ENCODE results near the gene TENM4.

TENM4 gene

DNA sequence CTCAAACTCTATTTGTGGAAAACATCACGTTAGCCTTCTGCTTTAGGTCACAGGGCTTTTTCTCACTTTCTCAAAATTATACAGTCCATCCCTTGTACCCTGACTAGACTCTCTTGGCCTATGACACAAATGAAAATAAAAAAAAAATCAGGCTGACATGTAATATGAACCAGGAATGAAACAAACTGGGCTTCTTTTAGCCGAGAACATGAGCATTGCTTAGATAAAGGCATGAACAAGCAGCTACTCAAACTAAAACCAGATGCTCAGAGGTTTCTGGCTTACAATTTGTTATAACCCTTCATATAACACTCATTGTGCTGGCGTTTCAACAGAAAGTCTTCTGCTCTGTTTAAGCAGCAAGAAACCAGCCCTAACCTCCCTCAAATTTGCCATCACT, 600.6 kb downstream of the TENM4 start:
- TF ChIP-seq, protein P1, sequence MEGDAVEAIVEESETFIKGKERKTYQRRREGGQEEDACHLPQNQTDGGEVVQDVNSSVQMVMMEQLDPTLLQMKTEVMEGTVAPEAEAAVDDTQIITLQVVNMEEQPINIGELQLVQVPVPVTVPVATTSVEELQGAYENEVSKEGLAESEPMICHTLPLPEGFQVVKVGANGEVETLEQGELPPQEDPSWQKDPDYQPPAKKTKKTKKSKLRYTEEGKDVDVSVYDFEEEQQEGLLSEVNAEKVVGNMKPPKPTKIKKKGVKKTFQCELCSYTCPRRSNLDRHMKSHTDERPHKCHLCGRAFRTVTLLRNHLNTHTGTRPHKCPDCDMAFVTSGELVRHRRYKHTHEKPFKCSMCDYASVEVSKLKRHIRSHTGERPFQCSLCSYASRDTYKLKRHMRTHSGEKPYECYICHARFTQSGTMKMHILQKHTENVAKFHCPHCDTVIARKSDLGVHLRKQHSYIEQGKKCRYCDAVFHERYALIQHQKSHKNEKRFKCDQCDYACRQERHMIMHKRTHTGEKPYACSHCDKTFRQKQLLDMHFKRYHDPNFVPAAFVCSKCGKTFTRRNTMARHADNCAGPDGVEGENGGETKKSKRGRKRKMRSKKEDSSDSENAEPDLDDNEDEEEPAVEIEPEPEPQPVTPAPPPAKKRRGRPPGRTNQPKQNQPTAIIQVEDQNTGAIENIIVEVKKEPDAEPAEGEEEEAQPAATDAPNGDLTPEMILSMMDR (IDR thresholded peaks at IDR 0.05; ENCODE audit: low read depth, low read length): no peak
- DNase-seq (ENCODE audit: extremely low read depth, low read depth): peak; percentile 77

DNA sequence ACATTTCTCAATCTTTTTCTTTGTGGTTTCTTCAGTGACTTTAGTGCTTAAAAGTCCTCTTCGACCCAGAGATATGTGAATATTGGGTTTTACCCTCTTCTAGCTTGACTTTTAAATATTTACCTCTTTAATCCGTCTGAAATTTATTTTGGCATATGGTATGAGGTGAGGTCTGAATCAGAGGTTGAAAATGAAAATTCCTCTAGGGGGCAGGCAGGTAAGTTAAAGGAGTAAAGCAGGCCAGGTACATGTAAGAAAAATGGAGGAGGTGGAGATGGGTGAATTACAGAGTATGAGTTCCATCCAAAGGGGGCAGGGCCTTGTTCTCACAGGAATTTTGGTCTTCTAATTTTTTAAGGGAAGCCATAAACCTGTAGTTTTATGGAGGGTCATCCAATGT, 602.4 kb downstream of the TENM4 start:
- TF ChIP-seq, protein P1 (IDR thresholded peaks at IDR 0.05; ENCODE audit: low read depth, low read length): no peak
- DNase-seq (ENCODE audit: extremely low read depth, low read depth): no peak

DNA sequence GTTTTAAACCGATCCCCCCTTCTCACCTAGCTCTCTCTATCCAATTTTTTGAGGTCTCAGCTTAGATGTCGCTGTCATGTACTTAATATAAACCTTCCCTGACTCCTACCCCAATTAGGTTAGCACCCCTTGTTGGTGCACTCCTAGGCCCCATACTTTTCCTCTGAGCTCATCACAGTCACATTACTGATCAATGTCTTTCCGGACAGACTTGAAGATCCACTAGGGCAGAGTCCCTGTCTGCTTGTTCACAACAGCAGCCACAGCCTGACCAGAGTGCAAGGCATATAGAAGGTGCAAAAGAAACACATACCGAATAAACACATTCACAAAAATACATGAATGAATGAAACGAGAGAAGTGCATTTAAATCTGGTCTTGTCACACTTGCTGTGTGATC, 605.2 kb downstream of the TENM4 start:
- no peak for DNase-seq (ENCODE audit: extremely low read depth, low read depth)
- TF ChIP-seq, protein P1 (IDR thresholded peaks at IDR 0.05; ENCODE audit: low read depth, low read length): no peak

- TF ChIP-seq, protein P1 (IDR thresholded peaks at IDR 0.05; ENCODE audit: low read depth, low read length): no peak
- no peak for DNase-seq (ENCODE audit: extremely low read depth, low read depth)
Observed at GRCh38 chr11:78834886-78835285, 605.9 kb downstream of the TENM4 start.

- TF ChIP-seq, protein P1 (IDR thresholded peaks at IDR 0.05; ENCODE audit: low read depth, low read length): no peak
- no peak for DNase-seq (ENCODE audit: extremely low read depth, low read depth)
Observed at GRCh38 chr11:78833237-78833636, 607.6 kb downstream of the TENM4 start.

- no peak for DNase-seq (ENCODE audit: extremely low read depth, low read depth)
- TF ChIP-seq, protein P1 (IDR thresholded peaks at IDR 0.05; ENCODE audit: low read depth, low read length): peak; percentile 28
Observed at GRCh38 chr11:78832226-78832947, 608.4 kb downstream of the TENM4 start.

DNA sequence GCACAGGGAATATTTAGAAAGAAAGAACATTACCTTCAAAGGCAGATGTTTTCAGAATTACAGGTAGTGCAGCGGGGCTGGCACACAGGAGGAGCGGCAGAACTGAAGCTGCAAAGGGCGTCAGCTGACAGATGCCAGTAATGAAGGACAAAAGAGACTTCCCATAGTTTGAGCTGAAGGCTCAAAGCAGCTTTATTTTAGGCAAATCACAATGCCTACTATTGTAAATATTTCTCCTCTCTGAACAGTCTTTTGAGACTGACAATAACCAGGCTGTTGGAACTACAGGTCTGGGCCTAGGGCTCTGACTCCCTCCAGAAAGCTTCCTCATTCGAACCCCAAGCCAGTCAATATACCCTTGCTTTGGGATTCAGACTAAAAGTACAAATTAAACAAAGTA, 609.3 kb downstream of the TENM4 start:
- TF ChIP-seq, protein P1 (IDR thresholded peaks at IDR 0.05; ENCODE audit: low read depth, low read length): no peak
- DNase-seq (ENCODE audit: extremely low read depth, low read depth): no peak

Data from AG09319 (cell line).